Upper lobe of left lung (tissue), 4 donors: ENCODE measurements around the gene FAAH.

ENCODE experiments used
- CTCF ChIP-seq, 6 experiments: fragments of 450-650 bp in 4 of 6; fragments of 200-600 bp in 2 of 6; sonication (generic) in 2 of 6; IDR thresholded peaks; one replicate each; pipeline ENCODE4 v1.5.1; 2016 to 2019; ENCODE audit warnings: antibody characterized with exemption in 6 of 6
- EP300 ChIP-seq, 4 donors: sonication (generic); formaldehyde crosslinking; IDR thresholded peaks; one replicate each; pipeline ENCODE4 v1.5.1; 2017; ENCODE audit warnings: antibody characterized with exemption in 4 of 4, control low read depth in 2 of 4
- POLR2A ChIP-seq, 4 donors: fragments of 450-650 bp; IDR thresholded peaks; one replicate each; pipeline ENCODE4 v1.5.1; 2016 to 2017; ENCODE audit warnings: antibody characterized with exemption in 4 of 4, mild to moderate bottlenecking in 2 of 4
- POLR2AphosphoS5 ChIP-seq, 2 donors: sonication (generic); formaldehyde crosslinking; IDR thresholded peaks; one replicate each; pipeline ENCODE4 v1.5.1; 2017; ENCODE audit warnings: antibody characterized with exemption in 2 of 2

- no peak for TF ChIP-seq CTCF (IDR thresholded peaks at IDR 0.05)
- no peak for TF ChIP-seq POLR2AphosphoS5 (IDR thresholded peaks at IDR 0.05)
- TF ChIP-seq POLR2A (IDR thresholded peaks at IDR 0.05): no peak
- no peak for TF ChIP-seq EP300 (IDR thresholded peaks at IDR 0.05)
Observed at GRCh38 chr1:46427541-46427940, 33.4 kb downstream of the FAAH start.
